Head of caudate nucleus (tissue), 42 donors: Measurements from ENCODE around the gene ANKRD16.
"Not testable (repeated sequence)": the region's sequence is repeated elsewhere in the genome, so short reads cannot be mapped to it uniquely, and the experiment has no call there.

Source experiments
- DNase-seq, 42 donors: peaks; one replicate each; pipeline versions ENCODE4 v3.0.0 to v3.0.0-alpha.2; 2020 to 2021; ENCODE audit warnings: mixed read lengths in 7 of 42
- intact Hi-C: fragments of 100-400 bp; cut with DNase I; formaldehyde crosslinking; loops from one replicate; pipeline ENCODE4 v1.15.0; 2022

ANKRD16 gene

GRCh38 chr10:5887641-5888040 lies 2.1 kb downstream of the ANKRD16 start:
- peak in 2 of 42 donors; percentile 9 to 22 for DNase-seq
- intact Hi-C loops: loop anchor here (5.0 kb wide), 2 partner anchors 75 to 200 kb away; partner anchors contain the start of gene GDI2

GRCh38 chr10:5887029-5887428 lies 2.7 kb downstream of the ANKRD16 start:
- intact Hi-C loops: loop anchor here (5.0 kb wide), 2 partner anchors 75 to 200 kb away; partner anchors contain the start of gene GDI2
- DNase-seq: no peak

- intact Hi-C loops: loop anchor here (5.0 kb wide), 2 partner anchors 73 to 198 kb away; partner anchors contain the start of gene GDI2
- DNase-seq: no peak
Measured at GRCh38 chr10:5885619-5886018, 4.1 kb downstream of the ANKRD16 start.

- peak in 2 of 42 donors; percentile 13 to 26 for DNase-seq
- intact Hi-C loops: no loop called here
Measured at GRCh38 chr10:5882961-5883360, 6.7 kb downstream of the ANKRD16 start.

- peak in 2 of 42 donors; percentile 21 to 22 for DNase-seq
- intact Hi-C loops: not testable (repeated sequence)
Measured at GRCh38 chr10:5877041-5877440, 12.7 kb downstream of the ANKRD16 start.

- intact Hi-C loops: no loop called here
- DNase-seq: peak in 17 of 42 donors; percentile 18 to 70 (median 38)
Measured at GRCh38 chr10:5876181-5876768, 13.4 kb downstream of the ANKRD16 start.

- peak in 41 of 42 donors; percentile 23 to 92 (median 73) for DNase-seq
- intact Hi-C loops: loop anchor here (2.0 kb wide), 1 partner anchor 61 kb away; the partner anchor contains the start of gene GDI2
Measured at GRCh38 chr10:5873515-5873995, 16.1 kb downstream of the ANKRD16 start.

- DNase-seq: peak in 3 of 42 donors; percentile 8 to 25 (median 21)
- intact Hi-C loops: no loop called here
Measured at GRCh38 chr10:5871596-5871995, 18.1 kb downstream of the ANKRD16 start.

GRCh38 chr10:5869156-5869555 lies 20.5 kb downstream of the ANKRD16 start:
- peak in 1 of 42 donors; percentile 15 for DNase-seq
- intact Hi-C loops: no loop called here

- intact Hi-C loops: not testable (repeated sequence)
Measured at GRCh38 chr10:5868383-5868782, 21.3 kb downstream of the ANKRD16 start.

GRCh38 chr10:5867091-5867615 lies 22.5 kb downstream of the ANKRD16 start:
- intact Hi-C loops: not testable (repeated sequence)
- peak in 1 of 42 donors; percentile 9 for DNase-seq

More at GRCh38 chr10:5868383-5868782, 21.3 kb downstream of the ANKRD16 start:
- DNase-seq: peak in 3 of 42 donors; percentile 9 to 24 (median 13)

GRCh38 chr10:5866451-5867081 lies 23.1 kb downstream of the ANKRD16 start:
- intact Hi-C loops: not testable (repeated sequence)
- DNase-seq: peak in 1 of 42 donors; percentile 6

GRCh38 chr10:5862981-5863685 lies 26.6 kb downstream of the ANKRD16 start:
- intact Hi-C loops: not testable (repeated sequence)
- peak in 2 of 42 donors; percentile 18 to 23 for DNase-seq

GRCh38 chr10:5862360-5862961 lies 27.2 kb downstream of the ANKRD16 start:
- intact Hi-C loops: no loop called here
- peak in 2 of 42 donors; percentile 20 to 21 for DNase-seq

GRCh38 chr10:5860066-5860465 lies 29.6 kb downstream of the ANKRD16 start:
- intact Hi-C loops: no loop called here
- peak in 4 of 42 donors; percentile 14 to 31 (median 18) for DNase-seq

- intact Hi-C loops: no loop called here
- peak in 41 of 42 donors; percentile 13 to 88 (median 69) for DNase-seq
Measured at GRCh38 chr10:5858811-5859210, 30.9 kb downstream of the ANKRD16 start.

GRCh38 chr10:5856701-5857004 lies 33.0 kb downstream of the ANKRD16 start:
- intact Hi-C loops: no loop called here
- DNase-seq: no peak

- intact Hi-C loops: no loop called here
- no peak for DNase-seq
Measured at GRCh38 chr10:5855979-5856700, 33.6 kb downstream of the ANKRD16 start.
